HG02870 (cell line): Measurements from ENCODE around the gene NLRC5.
"Not testable (repeated sequence)": the region's sequence is repeated elsewhere in the genome, so short reads cannot be mapped to it uniquely, and the experiment has no call there.

Experiments
- ATAC-seq: cut with Tn5 transposase; IDR thresholded peaks from one replicate; pipeline ENCODE4 v1.9.1; 2021; ENCODE audit warnings: mild to moderate bottlenecking, moderate library complexity; ENCODE audit not compliant: unreplicated experiment

NLRC5 gene

DNA sequence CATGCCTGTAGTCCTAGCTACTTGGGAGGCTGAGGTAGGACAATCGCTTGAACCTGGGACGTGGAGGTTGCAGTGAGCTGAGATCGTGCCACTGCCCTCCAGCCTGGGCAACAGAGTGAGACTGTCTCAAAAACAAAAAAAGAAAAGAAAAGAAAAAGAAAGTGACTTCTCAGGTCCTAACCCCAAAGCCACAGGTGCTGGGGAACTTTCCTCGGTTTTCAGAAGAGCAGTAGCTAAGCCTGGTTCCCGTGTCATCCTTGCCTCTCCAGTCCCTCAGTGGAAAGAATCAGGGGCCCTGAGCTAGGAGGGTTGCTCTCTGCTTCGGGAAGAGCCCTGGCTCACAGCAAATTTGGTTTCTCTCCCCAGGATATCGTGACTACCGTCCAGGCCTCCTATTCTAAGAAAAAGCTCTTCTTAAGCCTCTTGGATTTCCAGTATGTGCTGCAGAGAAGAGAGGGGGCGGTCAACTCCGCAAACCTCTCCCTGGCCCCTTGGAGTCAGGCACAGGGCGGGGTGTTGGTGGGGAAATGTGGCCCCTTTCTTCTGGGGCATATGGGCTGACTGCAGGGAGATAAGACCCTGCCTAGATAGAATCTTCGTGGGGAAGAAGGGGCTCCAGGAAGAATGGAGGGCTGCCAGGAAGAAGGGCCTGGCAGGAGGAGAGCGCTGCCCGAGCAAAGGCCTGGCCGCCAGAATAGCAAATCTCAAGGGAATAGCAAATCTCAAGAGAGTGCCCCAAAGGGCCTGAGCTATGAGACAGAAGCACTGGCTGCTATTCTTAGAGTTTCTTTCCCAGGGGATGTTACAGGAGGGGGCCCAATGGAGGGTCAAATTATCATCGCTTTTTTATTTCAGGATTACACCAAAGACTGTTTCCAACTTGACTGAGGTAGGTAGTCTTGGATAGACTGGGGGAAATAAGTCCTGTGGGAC is 8.3 kb upstream of the NLRC5 start:
- ATAC-seq = no peak

DNA sequence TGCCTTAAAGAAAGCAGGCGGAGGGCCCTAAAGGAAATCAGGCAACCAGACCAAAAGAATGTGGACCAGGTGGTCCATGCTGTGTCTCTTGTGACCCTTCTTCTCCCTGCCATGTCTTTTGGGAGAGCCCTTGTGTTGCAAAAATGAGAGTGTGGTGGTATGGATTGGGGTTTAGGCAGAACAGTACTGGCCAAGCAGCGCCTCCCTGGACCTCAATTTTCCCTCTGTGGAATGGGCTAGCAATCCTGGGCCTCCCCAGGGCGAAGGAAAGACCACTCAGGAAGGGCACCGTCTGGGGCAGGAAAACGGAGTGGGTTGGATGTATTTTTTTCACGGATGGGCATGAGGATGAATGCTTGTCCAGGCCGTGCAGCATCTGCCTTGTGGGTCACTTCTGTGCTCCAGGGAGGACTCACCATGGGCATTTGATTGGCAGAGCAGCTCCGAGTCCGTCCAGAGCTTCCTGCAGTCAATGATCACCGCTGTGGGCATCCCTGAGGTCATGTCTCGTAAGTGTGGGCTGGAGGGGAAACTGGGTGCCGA is 7.6 kb upstream of the NLRC5 start:
- ATAC-seq = no peak

DNA sequence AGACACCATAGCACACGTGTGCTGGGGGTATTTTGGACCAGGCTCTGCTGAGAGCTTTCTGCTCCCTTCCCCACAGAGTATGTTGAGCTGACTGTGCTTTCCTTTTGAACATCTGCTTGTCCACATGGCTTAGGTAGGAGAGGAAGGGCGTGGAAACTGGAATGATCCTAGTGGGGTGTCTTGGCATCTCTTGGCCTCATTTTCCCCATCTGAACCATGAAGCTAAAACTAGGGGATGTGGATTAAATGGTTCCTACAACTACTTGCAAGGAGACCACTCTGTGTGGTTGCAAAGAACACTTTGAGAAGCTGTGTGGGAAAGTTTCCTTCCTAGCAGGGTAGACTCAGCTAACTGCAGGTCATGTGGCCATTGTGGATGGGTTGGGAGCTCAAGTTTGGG is 6.7 kb upstream of the NLRC5 start:
- no peak for ATAC-seq

DNA sequence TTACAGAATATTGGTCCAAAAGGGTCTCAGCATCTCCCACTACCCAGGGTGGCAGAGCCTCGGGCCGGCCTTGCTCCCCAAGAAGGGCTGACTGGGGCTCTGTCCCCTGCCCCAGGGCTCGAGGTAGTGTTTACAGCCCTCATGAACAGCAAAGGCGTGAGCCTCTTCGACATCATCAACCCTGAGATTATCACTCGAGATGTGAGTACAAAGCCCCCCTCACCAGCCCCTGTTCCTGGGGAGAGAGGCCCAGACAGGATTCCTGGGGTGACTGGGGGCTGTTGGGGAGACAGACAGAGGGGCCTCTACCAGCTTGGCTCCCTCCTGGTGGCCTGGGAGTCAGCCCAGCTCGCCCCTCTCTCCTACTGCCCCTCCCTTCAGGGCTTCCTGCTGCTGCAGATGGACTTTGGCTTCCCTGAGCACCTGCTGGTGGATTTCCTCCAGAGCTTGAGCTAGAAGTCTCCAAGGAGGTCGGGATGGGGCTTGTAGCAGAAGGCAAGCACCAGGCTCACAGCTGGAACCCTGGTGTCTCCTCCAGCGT is 6.1 kb upstream of the NLRC5 start:
- no peak for ATAC-seq

DNA sequence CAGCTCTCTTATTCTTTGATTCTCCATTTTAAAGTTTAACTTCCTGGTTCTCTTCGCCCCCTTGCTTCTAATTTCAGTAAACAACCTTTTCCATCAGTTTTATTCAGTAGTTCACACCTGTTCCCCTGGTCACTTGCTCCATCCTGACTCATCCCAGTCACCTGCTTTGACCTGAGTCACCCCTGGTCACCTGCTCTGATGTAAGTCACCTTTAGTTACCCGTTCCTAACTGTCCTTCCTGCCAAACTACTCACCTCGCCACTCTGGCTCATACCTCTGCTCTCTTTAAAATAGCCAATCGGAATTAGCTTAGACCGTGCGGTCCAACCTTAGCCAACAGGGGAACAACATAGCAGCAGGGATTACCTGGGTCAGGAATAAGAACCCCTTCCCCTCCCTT is 4.7 kb upstream of the NLRC5 start:
- ATAC-seq = no peak

DNA sequence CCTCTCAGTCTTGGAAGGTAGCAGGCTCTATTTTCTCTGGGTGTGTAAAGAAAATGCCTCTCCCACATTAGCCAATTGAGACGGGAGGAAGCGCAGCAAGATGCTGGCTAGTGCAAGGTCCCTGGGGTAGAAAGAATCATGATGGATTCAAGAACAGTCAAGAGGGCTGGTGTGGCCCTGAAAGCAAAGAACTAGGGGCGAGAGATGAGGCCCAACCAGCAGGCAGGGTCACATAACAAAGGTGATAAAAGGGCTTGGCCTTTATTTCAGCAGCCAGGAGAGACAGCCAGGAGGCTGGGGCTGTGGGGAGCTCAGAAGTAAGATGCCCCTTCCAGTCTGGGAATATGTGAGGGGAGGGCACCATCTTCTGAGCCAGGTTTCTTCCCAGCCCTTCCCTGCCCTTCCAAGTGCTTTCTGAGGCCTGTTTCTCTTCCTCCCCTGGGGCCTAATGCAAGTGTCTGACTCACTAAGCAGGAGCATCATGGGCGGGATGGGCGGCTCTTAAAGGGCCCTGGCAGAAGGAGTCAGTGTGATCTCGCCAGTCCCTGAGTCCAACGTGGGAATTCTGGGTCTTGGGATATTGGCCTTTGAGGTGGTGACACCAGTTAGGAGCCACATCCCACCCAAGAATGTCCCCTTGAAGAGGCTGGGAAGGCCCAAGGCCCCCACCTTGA is 3.9 kb upstream of the NLRC5 start:
- no peak for ATAC-seq

DNA sequence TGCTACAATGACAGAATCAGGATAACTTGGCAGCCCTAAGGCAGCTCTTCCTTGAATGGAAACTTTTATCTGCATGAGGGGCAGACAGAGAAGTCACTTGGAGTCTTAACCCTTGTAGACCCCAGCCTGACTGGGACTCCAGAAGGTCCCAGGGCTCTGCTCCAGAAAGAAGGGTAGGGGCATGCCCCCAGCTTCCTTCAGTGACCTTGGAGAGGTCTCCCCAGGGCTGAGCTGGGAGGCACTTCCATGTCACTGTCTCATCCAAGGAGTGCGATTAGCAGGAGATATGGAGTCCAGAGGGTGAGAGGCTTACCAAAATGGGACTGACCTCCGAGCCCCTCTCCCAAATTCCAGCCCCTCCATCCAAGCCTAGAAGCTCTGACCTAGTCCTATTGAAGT is 3.4 kb upstream of the NLRC5 start:
- ATAC-seq = no peak

DNA sequence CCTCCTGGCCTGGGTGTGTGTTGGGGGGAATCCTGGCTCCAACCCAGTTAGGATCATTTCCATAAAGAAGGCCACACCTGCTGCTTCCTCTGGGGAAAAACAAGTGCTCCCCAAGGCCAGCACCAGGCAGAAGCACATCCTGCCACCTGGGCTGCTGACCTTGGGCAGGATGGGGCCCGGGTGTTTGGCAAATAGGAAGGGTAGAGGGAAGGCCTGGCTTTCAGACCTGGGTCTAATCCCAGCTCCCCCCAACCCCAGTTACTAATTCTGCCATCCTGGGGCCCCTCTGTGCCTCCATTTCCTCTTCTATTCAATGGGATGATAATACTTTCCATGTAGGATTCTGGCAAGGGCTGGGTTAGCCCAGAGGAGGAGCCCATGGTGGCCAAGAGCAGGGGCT is 3.0 kb upstream of the NLRC5 start:
- ATAC-seq = no peak

DNA sequence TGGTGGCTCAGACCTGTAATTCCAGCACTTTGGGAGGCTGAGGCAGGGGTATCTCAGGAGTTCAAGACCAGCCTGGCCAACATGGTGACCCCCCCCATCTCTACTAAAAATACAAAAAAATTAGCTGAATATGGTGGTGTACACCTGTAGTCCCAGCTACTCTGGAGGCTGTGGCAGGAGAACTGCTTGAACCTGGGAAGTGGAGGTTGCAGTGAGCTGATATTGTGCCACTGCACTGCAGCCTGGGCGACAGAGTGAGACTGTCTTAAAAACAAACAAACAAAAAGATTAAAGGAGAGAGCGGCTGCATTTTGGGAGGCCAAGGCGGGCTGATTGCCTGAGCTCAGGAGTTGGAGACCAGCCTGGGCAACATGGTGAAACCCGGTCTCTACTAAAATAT is 2.4 kb upstream of the NLRC5 start:
- ATAC-seq = not testable (repeated sequence)

DNA sequence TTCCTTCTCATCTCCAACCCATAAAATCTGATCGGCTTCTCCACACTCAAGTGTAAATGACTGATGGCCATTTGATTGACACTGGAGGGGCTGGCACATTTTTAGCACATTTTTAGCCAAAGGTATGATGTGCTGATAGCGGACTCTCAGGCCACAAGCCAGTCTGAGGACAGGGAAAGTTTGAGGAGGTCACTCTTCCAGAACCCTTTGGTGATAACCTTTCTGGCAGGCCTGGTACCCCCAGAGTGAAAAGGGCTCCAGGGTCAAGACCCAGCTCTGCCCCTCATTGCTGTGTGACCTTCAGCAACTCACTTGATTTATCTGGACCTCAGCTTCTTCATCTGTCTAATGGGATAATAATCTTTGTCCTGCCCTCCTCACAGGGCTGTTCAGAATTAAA is 1.7 kb upstream of the NLRC5 start:
- no peak for ATAC-seq

DNA sequence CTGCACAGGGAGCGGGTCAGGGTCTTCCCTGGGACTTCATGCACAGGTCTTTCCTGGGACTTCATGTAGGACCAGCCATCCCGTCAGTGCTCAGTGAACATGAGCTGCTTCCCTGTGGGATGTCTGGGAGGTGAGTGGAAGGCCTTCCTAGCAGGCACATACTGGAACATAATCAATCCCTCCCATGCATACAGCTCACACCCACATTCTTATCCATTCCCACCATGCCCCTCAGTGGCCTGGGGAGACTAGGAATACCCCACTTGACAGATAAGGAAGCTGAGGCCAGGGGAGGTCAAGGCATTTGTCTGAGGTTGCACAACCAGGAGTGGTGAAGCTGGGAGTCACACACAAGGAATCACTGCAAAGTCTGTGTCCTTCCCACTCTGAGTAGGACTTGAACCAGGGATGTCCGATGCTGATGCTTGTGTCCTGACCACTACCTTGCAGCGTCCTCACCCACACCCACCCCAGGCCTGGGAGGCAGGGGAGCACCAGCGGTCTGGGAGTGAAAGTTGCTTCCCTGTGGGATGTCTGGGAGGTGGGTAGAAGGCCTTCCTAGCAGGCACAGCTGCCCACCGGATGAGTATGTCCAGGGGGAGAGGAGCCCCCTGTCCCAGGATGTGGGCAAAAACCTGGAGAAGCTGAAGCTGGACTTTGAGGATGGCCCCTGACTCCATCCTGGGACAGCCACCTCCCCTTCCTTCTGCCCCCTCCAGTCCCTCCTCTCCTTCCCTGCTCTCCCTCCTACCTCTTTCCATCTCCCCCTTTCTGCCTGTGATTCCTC is 1.0 kb upstream of the NLRC5 start:
- no peak for ATAC-seq

DNA sequence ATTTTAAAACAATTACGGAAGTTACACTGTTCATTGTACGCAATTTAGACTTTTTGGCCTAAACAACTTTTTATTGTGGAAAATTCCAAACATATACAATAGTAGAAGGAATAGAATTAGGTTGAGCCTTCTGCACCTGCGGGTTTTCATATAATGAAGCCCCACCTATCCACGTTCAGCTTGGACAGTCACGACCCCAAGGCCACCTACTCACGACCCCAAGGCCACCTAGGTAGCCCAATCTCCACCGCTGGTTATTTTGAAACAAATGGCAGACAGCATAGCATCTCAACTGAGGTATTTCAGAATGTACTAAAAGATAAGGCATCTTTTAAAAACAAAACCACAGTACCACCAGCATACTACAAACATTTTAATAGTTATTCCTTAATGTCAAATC is 631 bp downstream of the NLRC5 start:
- ATAC-seq = no peak

DNA sequence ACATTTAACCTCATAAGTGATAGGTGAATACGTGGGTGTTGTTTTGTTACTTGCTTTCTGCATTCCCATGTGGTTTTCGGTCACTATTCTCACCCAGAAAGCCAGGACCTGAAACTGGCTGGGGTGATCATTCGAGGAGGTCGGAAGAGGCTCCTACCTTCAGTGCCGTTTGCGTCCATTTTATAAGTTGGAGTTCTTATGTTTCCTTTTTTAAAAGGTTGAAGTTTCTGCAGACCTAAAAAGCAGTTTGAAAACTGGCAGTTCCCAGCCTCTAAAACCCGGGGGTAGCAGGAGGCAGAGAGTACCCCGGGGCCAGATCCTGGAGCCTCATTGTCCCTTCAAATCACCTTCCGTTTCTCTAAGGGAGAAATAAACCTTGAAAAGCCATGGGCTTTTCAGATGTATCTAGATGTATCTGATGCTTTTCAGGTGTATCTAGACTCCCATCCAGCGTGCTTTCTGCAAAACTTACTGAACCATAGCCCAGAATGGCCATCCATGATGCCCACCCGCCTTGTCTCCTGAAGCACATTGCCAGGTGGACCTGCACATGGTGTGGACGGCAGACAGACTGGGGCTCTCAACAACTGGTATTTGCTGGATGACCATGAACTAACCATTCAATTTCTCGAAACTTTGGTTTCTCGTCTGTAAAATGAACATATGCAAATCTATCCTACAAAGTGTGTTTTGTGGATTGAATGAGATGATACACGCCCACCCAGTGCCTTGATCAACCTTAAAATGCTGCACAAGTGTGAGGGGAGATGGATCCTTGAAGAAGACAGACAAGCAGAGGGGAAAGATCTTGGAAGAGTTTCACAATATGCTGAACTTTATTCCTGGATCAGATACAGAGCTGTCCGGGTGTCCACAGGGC is 1.3 kb downstream of the NLRC5 start:
- ATAC-seq = no peak

DNA sequence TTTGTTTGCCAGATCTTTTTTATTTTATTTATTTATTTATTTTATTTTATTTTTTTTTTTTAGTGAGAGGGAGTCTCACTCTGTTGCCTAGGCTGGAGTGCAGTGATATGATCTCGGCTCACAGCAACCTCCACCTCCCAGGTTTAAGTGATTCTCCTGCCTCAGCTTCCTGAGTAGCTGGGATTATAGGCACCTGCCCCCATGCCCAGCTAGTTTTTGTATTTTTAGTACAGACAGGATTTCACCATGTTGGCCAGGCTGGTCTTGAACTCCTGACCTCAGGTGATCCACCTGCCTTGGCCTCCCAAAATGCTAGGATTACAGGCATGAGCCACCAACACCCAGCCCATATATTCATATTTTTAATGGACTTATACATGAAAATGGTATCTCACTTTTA is 3.1 kb downstream of the NLRC5 start:
- ATAC-seq = not testable (repeated sequence)

DNA sequence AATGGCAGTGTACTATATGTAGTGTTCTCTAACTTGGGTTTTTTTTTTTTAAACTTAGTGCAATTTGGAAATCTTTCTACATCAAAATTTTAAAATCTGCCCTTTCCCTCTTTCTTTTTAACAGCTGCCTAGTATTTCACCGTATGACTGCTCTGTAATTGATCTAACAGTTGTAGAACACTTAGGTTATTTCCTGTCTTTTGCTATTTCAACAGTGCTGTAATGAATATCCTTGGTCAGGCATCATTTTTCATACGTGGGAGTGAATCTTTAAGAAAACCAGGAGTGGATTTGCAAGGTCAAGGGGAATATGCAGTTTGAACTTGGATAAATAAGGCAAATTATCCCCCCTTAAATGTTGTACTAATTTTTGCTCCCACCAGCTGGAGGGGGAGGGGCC is 3.8 kb downstream of the NLRC5 start:
- no peak for ATAC-seq

DNA sequence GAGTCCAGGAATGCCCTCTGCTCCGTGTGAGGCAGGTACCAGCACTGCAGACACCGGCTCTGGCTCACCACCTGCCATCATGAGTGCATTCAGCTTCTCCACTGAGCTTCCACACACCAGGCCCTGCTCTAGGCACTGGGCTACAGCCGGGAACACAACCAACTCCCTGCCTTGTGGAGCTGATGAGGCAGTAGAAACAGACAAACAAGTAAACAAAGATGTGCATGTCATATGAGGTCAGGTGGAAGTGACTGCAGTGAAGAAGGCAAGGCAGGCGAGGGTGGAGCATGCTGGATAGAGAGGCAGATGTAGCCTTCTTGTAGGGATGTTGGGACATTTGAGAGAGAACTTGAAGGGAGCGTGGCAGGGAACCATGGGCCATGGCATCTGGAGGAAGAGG is 5.0 kb downstream of the NLRC5 start:
- ATAC-seq = no peak

DNA sequence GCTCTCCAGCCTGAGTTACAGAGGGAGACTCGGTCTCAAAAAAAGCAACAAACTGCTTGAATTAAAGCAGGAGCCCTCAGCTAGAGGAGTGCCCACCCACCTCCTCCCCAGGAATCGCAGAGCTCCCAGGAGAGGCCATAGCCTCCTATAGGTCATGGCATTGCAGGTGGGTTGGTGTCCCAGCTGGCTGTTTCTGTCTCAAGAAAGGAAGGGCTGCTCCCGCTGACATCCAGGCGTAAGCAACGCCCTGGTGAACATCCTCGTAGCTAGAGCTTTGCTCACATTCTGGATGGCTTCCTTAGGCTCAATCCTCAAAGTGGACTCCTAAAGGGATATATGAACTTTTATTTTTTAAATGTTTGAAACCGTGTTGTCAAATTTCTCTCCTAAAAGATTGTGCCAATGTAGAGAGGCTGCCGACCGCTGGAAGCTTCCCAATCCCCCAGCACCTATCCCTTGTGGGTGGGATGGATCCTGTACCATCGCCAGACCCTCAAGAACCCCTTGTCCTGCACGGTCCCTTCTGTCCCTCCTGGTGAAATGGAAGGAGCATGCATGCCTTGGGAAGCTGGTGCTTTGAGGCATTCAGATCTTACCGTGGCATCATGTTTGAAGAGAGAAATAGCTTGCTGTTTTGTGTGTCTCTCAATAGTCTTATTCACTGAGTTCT is 5.9 kb downstream of the NLRC5 start:
- ATAC-seq = no peak

DNA sequence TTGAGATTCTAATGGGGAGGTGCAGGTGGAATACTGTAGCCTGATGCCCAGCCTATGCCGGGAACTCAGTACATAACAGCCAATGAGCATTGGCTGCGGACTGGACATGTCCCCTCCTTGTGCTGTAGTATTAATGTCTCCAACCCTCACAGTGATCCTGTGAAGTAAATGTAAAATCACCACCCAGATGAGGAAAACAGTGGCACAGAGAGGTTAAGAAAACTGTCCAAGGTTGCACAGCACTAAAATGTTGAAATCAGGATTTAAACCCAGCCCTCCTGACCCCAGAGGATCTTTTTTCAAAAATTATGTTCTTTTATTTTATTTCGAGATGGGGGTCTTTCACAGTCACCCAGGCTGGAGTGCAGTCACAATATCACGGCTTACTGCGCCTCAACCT is 7.9 kb downstream of the NLRC5 start:
- ATAC-seq = no peak

DNA sequence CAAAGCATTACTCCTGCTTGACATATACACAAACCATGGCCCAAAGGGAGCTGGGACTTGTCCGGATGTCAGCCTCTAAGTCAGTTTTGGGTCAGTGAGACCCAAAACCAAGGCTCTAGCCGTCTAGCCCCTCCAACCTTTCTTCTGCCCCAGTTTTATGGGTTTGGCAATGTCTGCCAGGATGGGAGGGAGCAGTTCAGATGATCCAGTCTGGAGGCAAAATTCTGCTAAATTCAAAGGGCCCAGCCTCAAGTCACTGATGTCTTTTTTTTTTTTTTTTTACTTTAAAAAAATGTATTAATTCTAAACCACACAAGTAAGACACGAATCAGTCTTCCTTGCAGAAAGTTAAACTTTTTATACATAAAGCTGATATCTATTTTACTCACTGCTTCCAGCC is 8.6 kb downstream of the NLRC5 start:
- ATAC-seq = no peak

DNA sequence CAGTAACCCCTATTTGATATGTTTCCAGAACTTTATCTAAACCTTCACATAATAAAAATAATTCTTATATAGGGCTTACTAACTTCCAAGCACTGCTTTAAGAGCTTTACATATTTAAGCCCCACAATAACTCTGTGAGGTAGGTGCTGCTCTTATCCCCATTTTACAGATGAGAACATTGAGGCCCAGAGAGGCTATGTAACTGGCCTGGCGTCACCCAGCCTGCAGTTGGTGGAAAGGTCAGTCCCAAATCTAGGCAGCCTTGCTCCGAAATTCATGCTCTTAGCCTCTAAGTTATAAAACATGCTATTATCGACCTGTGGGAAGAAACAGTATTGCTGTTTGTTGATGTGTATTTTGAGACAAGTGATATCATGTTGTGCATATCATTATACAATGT is 9.0 kb downstream of the NLRC5 start:
- no peak for ATAC-seq
